PC-3 (cell line): ENCODE measurements around the gene ISY1. TPM values are rescaled to one million over a fixed set of nuclear protein-coding genes. Genes with fewer than 3 reads are reported as not detected.
A peak's percentile ranks its signal among the peaks of the same experiment; 100 is the strongest.

ENCODE experiments used
- ATAC-seq: fragments of 200-7000 bp; cut with Tn5 transposase; 2 replicates; pipeline ENCODE4 v1.9.1; 2020; ENCODE audit warnings: mild to moderate bottlenecking, moderate library complexity
- BruUV-seq: library from RNA; stranded (reverse); fragments of 400-500 nt; replicated peaks from 2 replicates; lab custom pipeline; 2021; lab: Mats Ljungman, UMichigan
- CTCF ChIA-PET: fragments of 300-600 bp; sonication (Branson Sonifier 250); formaldehyde crosslinking; loops from one replicate; lab custom pipeline; 2022; ENCODE audit warnings: antibody characterized with exemption; lab: Charles Lee
- POLR2A ChIA-PET: fragments of 300-600 bp; sonication (Branson Sonifier 250); formaldehyde crosslinking; loops from one replicate; lab custom pipeline; 2022; ENCODE audit warnings: antibody characterized with exemption; ENCODE audit not compliant: unreplicated experiment; lab: Charles Lee
- DNase-seq: peaks from one replicate; pipeline ENCODE4 v3.0.0-alpha.2; 2015
- H2AFZ ChIP-seq: fragments of 300-600 bp; sonication (generic); 2 replicates; pipeline ENCODE4 v1.6.0; 2016; ENCODE audit warnings: antibody characterized with exemption, low read length
- H3F3A ChIP-seq: fragments of 300-600 bp; sonication (generic); one replicate; pipeline ENCODE4 v1.6.0; 2017; ENCODE audit warnings: antibody characterized with exemption, low read length, control low read depth, mild to moderate bottlenecking; ENCODE audit not compliant: unreplicated experiment
- H3K27ac ChIP-seq: fragments of 300-600 bp; sonication (generic); 2 replicates; pipeline ENCODE4 v1.5.1; 2016; ENCODE audit warnings: mild to moderate bottlenecking, low read length
- H3K27me3 ChIP-seq: fragments of 300-600 bp; sonication (generic); 2 replicates; pipeline ENCODE4 v1.6.1; 2016; ENCODE audit warnings: low read length, mixed read lengths
- H3K36me3 ChIP-seq: fragments of 300-600 bp; sonication (generic); 2 replicates; pipeline ENCODE4 v1.6.1; 2016; ENCODE audit warnings: low read depth, mixed run types, low read length, mixed read lengths
- H3K4me1 ChIP-seq: fragments of 300-600 bp; sonication (generic); 2 replicates; pipeline ENCODE4 v1.5.1; 2016; ENCODE audit warnings: low read length; ENCODE audit not compliant: insufficient read depth
- H3K4me2 ChIP-seq: fragments of 300-600 bp; sonication (generic); 2 replicates; pipeline ENCODE4 v1.6.0; 2016; ENCODE audit warnings: low read length
- H3K4me3 ChIP-seq: fragments of 300-600 bp; sonication (generic); 2 replicates; pipeline ENCODE4 v1.5.1; 2016; ENCODE audit warnings: mild to moderate bottlenecking, low read length, mixed read lengths
- H3K79me2 ChIP-seq: fragments of 300-600 bp; sonication (generic); 2 replicates; pipeline ENCODE4 v1.6.1; 2017; ENCODE audit warnings: low read length, mixed read lengths
- H3K9ac ChIP-seq: fragments of 300-600 bp; sonication (generic); 2 replicates; pipeline ENCODE4 v1.6.0; 2016; ENCODE audit warnings: mild to moderate bottlenecking, low read length
- H3K9me2 ChIP-seq: fragments of 300-600 bp; sonication (generic); replicated peaks from 2 replicates; pipeline ENCODE4 v1.6.1; 2016; ENCODE audit warnings: mixed run types, low read length, mixed read lengths
- H3K9me3 ChIP-seq: fragments of 300-600 bp; sonication (generic); 2 replicates; pipeline ENCODE4 v1.6.1; 2016; ENCODE audit warnings: low read length, mixed read lengths
- H4K20me1 ChIP-seq: fragments of 300-600 bp; sonication (generic); 2 replicates; pipeline ENCODE4 v1.6.1; 2016; ENCODE audit warnings: low read length, mixed read lengths
- CTCF ChIP-seq: fragments of 300-600 bp; sonication (generic); conservative IDR thresholded peaks from 2 replicates; pipeline ENCODE4 v1.5.1; 2017; ENCODE audit warnings: antibody characterized with exemption, low read depth, mild to moderate bottlenecking, low read length
- EZH2 ChIP-seq: fragments of 300-600 bp; sonication (generic); IDR thresholded peaks from one replicate; pipeline ENCODE4 v1.6.1; 2017; ENCODE audit warnings: antibody characterized with exemption, mild to moderate bottlenecking, low read length; ENCODE audit not compliant: unreplicated experiment
- EZH2phosphoT487 ChIP-seq: fragments of 300-600 bp; sonication (generic); IDR thresholded peaks from 2 replicates; pipeline ENCODE4 v1.6.1; 2018; ENCODE audit warnings: mild to moderate bottlenecking, antibody characterized with exemption, low read length, borderline replicate concordance
- intact Hi-C: fragments of 100-400 bp; cut with micrococcal nuclease; formaldehyde crosslinking; loops from 2 replicates; pipeline ENCODE4 v1.9.0; 2023
- total RNA-seq: library from RNA; depleted of rRNA; stranded (reverse); fragments of >200 nt; gene quantifications from 2 replicates; pipeline ENCODE4 v1.2.3, GENCODE V29; 2014

The ISY1 gene
- total RNA-seq, 1 experiment from 2014 or later: 18.1 TPM

- BruUV-seq: no TSS peak
Measured at GRCh38 chr3:129164500-129164899, 3.6 kb upstream of the ISY1 start.

GRCh38 chr3:129162729-129163579, 2.1 kb upstream of the ISY1 start:
- Histone ChIP-seq H3K9ac (peak overlapping the region; percentile 94; the same call in 1 of the 2 replicates), H3F3A (peaks cover 4% of the 10 kb centered on the region), H3K36me3 (peaks cover 18% of the 10 kb centered on the region), H3K27me3 (no peaks in the 10 kb centered on the region), H3K4me2 (peak overlapping the region; percentile 98), H2AFZ (no peak overlapping the region), H4K20me1 (no peaks in the 10 kb centered on the region), H3K4me1 (peaks cover 16% of the 10 kb centered on the region; the same call in 1 of the 2 replicates), H3K9me3 (no peaks in the 10 kb centered on the region), H3K9me2 (no peaks in the 10 kb centered on the region), H3K4me3 (peak overlapping the region; percentile 82; the same call in 1 of the 2 replicates), H3K27ac (0 out of 2 replicates have a peak overlapping the region, but pooled peaks have one; percentile 97), H3K79me2 (peaks cover 26% of the 10 kb centered on the region)
- ChIA-PET CTCF (interaction anchor here (1.0 to 2.4 kb wide), 2 partner anchors 66 to 83 kb away, joined by 3 to 28 read pairs; no protein-coding TSS in a partner anchor), POLR2A (interaction anchor here (0.6 to 0.7 kb wide), 3 partner anchors 15 to 110 kb away, joined by 3 to 4 read pairs (median 4); no protein-coding TSS in a partner anchor)
- DNase-seq (no peak), ATAC-seq (no peak; the same call in 1 of the 2 replicates)
- no TSS peak for BruUV-seq
- TF ChIP-seq CTCF: 0 out of 2 replicates have a peak, but pooled peaks have one; percentile 11
- TF ChIP-seq EZH2phosphoT487: no peak
- TF ChIP-seq EZH2: no peak
- intact Hi-C loops: no loop called here

More at GRCh38 chr3:129164500-129164899, 3.6 kb upstream of the ISY1 start:
- TF ChIP-seq EZH2phosphoT487 (no peak), EZH2 (no peak), CTCF (no peak)
- DNase-seq (no peak), ATAC-seq (no peak)
- H3K9ac ChIP-seq: no peak overlapping the region
- H3K9me3 ChIP-seq: no peaks in the 10 kb centered on the region
- ChIA-PET POLR2A (no interaction called here), CTCF (no interaction called here)
- no peak overlapping the region for H3K4me2 ChIP-seq
- no peaks in the 10 kb centered on the region for H3K9me2 ChIP-seq
- H3K27me3 ChIP-seq: no peaks in the 10 kb centered on the region
- peaks cover 16% of the 10 kb centered on the region for H3K36me3 ChIP-seq
- H3K27ac ChIP-seq: no peak overlapping the region
- H2AFZ ChIP-seq: no peak overlapping the region
- intact Hi-C loops: no loop called here
- H3F3A ChIP-seq: peaks cover 4% of the 10 kb centered on the region
- peaks cover 20% of the 10 kb centered on the region for H3K79me2 ChIP-seq
- no peaks in the 10 kb centered on the region for H4K20me1 ChIP-seq
- peaks cover 11% of the 10 kb centered on the region; the same call in 1 of the 2 replicates for H3K4me1 ChIP-seq
- no peak overlapping the region for H3K4me3 ChIP-seq
